Mammary epithelial cell (primary cell): Measurements from ENCODE around the gene NUP153.

ENCODE experiments used
- CTCF ChIP-seq, 2 donors: IDR thresholded peaks in 1 of 2; conservative IDR thresholded peaks in 1 of 2; 2 replicates each; pipeline ENCODE4 v1.5.1; 2011 to 2012; ENCODE audit warnings: inconsistent platforms in 2 of 2, low read length in 2 of 2, mild to moderate bottlenecking in 2 of 2, control low read depth in 1 of 2, low read depth in 1 of 2; ENCODE audit not compliant: insufficient read depth in 1 of 2; ENCODE audit errors: extremely low read depth in 1 of 2
- EZH2 ChIP-seq: IDR thresholded peaks from 2 replicates; pipeline ENCODE4 v1.6.1; 2012; ENCODE audit warnings: low read length, inconsistent platforms, borderline replicate concordance

GRCh38 chr6:17591287-17591686 lies 115.4 kb downstream of the NUP153 start:
- TF ChIP-seq CTCF (conservative IDR thresholded peaks at IDR 0.05 in 1 of 2, IDR thresholded peaks at IDR 0.05 in 1 of 2; ENCODE audit: extremely low read depth in 1 of 2, insufficient read depth in 1 of 2, low read depth in 1 of 2, low read length in 2 of 2) = no peak
- no peak for TF ChIP-seq EZH2
